Measurements from ENCODE around the gene TTC13.
"Not testable (repeated sequence)": the region's sequence is repeated elsewhere in the genome, so short reads cannot be mapped to it uniquely, and the experiment has no call there.

TTC13 gene, protein sequence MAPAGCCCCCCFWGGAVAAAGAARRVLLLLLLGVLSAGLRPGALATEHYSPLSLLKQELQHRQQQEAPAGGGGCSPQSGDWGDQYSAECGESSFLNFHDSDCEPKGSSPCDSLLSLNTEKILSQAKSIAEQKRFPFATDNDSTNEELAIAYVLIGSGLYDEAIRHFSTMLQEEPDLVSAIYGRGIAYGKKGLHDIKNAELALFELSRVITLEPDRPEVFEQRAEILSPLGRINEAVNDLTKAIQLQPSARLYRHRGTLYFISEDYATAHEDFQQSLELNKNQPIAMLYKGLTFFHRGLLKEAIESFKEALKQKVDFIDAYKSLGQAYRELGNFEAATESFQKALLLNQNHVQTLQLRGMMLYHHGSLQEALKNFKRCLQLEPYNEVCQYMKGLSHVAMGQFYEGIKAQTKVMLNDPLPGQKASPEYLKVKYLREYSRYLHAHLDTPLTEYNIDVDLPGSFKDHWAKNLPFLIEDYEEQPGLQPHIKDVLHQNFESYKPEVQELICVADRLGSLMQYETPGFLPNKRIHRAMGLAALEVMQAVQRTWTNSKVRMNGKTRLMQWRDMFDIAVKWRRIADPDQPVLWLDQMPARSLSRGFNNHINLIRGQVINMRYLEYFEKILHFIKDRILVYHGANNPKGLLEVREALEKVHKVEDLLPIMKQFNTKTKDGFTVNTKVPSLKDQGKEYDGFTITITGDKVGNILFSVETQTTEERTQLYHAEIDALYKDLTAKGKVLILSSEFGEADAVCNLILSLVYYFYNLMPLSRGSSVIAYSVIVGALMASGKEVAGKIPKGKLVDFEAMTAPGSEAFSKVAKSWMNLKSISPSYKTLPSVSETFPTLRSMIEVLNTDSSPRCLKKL

DNA sequence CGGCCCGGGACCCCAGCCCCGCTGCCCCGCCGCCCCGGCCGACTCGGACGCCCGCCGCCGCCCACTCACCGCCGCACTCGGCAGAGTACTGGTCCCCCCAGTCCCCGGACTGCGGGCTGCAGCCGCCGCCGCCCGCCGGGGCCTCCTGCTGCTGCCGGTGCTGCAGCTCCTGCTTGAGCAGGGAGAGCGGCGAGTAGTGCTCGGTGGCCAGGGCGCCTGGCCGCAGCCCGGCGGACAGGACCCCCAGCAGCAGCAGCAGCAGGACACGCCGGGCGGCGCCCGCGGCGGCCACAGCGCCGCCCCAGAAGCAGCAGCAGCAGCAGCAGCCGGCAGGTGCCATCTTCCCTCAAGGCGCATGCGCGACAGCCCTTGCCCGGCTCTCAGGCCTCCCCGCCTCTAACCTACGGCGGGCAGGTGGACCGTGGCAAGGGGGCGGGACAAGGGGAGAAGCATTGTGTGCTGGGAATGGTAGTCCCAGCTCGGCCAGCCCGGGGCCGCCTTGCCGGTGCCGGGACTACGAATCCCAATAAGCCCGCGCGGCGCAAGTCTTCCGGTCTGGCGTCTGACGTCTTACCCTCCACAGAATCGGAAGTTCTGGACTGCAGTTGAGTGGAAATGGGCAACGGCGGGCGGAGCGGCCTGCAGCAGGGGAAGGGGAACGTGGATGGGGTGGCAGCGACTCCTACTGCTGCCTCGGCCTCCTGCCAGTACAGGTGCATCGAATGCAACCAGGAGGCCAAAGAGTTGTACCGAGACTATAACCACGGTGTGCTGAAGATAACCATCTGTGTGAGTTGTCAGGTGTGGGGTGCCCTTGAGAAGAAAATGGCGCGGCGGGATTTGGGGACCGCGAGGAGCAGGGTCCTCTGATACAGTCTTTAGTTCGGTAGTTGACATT, at the start of gene TTC13, which contains the start of gene ARV1:
Gene TTC13, minus strand, starts transcription at position 371 of the 898 bp plus-strand sequence. Its CDS starts 31 bp downstream, at position 340.
Gene ARV1, plus strand, starts transcription at position 604 of the 898 bp plus-strand sequence. Its CDS starts 12 bp downstream, at position 616.
- no peak for TF ChIP-seq ZNF274 (IDR thresholded peaks at IDR 0.05; ENCODE audit: low read depth, low read length)

GRCh38 chr1:231027971-231028370, 49.3 kb upstream of the TTC13 start:
- no peak for TF ChIP-seq ZNF274 (IDR thresholded peaks at IDR 0.05; ENCODE audit: low read depth, low read length)
- no peak overlapping the region for H3K4me3 ChIP-seq (ENCODE audit: low read length)

More for the DNA sequence above, at the start of gene TTC13, which contains the start of gene ARV1:
- H3K4me3 ChIP-seq (ENCODE audit: low read length): peak within 1 kb of the TSS; percentile 98

GRCh38 chr1:231027136-231027925, 48.7 kb upstream of the TTC13 start:
- no peak for TF ChIP-seq ZNF274 (IDR thresholded peaks at IDR 0.05; ENCODE audit: low read depth, low read length)
- H3K4me3 ChIP-seq (ENCODE audit: low read length): no peak overlapping the region

DNA sequence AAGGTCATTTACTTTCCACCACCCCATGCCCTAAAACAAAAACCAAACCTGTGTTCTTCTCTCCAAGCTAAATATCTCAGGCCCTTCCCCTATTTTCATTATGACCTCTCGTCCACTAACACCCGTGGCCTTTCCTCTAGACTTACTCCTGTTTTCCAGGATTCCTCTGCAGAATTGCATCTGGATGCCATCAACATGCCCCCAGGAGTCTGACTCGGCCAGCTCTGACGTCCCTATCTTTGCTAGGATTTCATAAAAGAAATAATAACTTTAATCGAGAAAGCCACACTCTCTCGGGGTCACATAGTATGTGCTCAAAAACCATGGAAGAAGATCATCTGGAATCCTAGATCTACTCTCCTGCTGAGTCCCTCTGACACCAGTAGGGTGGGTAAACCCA, 47.9 kb upstream of the TTC13 start:
- no peak for TF ChIP-seq ZNF274 (IDR thresholded peaks at IDR 0.05; ENCODE audit: low read depth, low read length)

DNA sequence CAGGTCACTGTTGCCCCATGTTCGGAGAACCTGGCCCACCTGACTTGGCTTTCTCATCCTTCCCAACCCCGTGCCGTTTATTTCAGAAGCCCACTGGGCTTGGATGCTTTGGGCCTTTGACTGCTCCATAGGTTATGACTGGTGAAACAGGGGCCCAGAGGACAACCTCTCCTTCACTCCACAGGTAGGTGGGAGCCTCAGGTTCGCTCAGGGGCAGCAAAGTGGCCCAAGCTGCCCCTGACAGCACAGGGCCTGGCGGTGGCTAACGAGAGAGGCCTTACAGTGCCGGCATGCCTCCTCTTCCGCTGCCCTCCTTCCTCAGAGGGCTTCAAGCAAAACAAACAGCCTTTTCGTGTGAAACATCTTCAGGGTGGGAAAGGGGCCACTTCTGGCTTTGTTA, 44.5 kb upstream of the TTC13 start:
- TF ChIP-seq ZNF274 (IDR thresholded peaks at IDR 0.05; ENCODE audit: low read depth, low read length): no peak
- H3K4me3 ChIP-seq (ENCODE audit: low read length): no peak overlapping the region

More for the DNA sequence above, 47.9 kb upstream of the TTC13 start:
- no peak overlapping the region for H3K4me3 ChIP-seq (ENCODE audit: low read length)

DNA sequence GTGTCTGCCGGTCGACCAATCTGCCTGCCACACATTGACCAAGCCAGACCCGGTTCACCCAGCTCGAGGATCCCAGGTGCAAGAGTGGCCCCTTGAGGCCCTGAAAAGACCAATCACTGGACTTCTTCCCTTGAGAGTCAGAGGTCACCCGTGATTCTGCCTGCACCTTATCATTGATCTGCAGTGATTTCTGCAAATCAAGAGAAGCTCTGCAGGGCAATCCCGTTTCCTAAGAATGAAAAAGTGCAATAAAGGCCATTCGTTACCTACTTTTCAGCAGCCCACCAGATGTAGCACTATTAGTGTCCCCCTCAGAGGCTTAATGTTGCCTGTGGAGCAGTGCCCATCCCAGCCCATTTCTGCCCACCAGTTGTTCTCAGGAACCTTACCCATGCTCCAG, 43.9 kb upstream of the TTC13 start:
- H3K4me3 ChIP-seq (ENCODE audit: low read length): not testable (repeated sequence)

- no peak for TF ChIP-seq ZNF274 (IDR thresholded peaks at IDR 0.05; ENCODE audit: low read depth, low read length)
- H3K4me3 ChIP-seq (ENCODE audit: low read length): no peak overlapping the region
Measured at GRCh38 chr1:231021540-231022031, 42.9 kb upstream of the TTC13 start.

DNA sequence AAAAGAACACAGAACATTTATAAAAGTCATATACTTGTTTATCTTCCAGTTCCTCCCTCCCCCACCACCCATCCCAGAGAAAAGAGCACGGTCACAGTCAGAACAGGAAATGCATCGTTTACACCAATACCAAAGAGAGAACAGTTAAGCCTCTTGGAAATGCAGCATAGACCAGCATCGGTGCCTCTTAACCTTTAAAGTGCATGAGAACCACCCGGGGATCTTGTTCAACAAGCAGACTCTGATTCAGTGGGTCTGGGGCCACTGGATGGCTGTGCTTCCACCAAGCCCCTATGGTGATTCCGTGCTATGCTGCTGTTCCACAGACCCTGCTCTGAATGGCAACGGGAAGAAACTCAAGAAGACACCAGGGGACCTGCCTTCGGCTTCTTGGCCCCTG, 42.2 kb upstream of the TTC13 start:
- H3K4me3 ChIP-seq (ENCODE audit: low read length): no peak overlapping the region
- no peak for TF ChIP-seq ZNF274 (IDR thresholded peaks at IDR 0.05; ENCODE audit: low read depth, low read length)

- no peak overlapping the region for H3K4me3 ChIP-seq (ENCODE audit: low read length)
Measured at GRCh38 chr1:231020139-231020601, 41.5 kb upstream of the TTC13 start.

GRCh38 chr1:231019711-231020110, 41.0 kb upstream of the TTC13 start:
- no peak for TF ChIP-seq ZNF274 (IDR thresholded peaks at IDR 0.05; ENCODE audit: low read depth, low read length)

More at GRCh38 chr1:231020139-231020601, 41.5 kb upstream of the TTC13 start:
- no peak for TF ChIP-seq ZNF274 (IDR thresholded peaks at IDR 0.05; ENCODE audit: low read depth, low read length)

GRCh38 chr1:231016966-231017365, 38.3 kb upstream of the TTC13 start:
- no peak overlapping the region for H3K4me3 ChIP-seq (ENCODE audit: low read length)
- TF ChIP-seq ZNF274 (IDR thresholded peaks at IDR 0.05; ENCODE audit: low read depth, low read length): no peak

More at GRCh38 chr1:231019711-231020110, 41.0 kb upstream of the TTC13 start:
- no peak overlapping the region for H3K4me3 ChIP-seq (ENCODE audit: low read length)

GRCh38 chr1:231016234-231016633, 37.6 kb upstream of the TTC13 start:
- TF ChIP-seq ZNF274 (IDR thresholded peaks at IDR 0.05; ENCODE audit: low read depth, low read length): no peak
- H3K4me3 ChIP-seq (ENCODE audit: low read length): no peak overlapping the region
